Amygdala (tissue), 56 donors: ENCODE data around the gene KRTAP10-6.
"Not testable (repeated sequence)": the region's sequence is repeated elsewhere in the genome, so short reads cannot be mapped to it uniquely, and the experiment has no call there.

Source experiments
- DNase-seq, 56 donors: peaks; one replicate each; lab custom pipeline; 2025; lab: John Stamatoyannopoulos, UW

The KRTAP10-6 gene, protein sequence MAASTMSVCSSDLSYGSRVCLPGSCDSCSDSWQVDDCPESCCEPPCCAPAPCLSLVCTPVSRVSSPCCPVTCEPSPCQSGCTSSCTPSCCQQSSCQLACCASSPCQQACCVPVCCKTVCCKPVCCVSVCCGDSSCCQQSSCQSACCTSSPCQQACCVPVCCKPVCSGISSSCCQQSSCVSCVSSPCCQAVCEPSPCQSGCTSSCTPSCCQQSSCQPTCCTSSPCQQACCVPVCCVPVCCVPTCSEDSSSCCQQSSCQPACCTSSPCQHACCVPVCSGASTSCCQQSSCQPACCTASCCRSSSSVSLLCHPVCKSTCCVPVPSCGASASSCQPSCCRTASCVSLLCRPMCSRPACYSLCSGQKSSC

GRCh38 chr21:44592446-44593311 lies at the start of gene KRTAP10-6:
TSS of gene KRTAP10-6 (minus strand) at chr21:44592505. CDS start at chr21:44592484, 21 bp downstream.
- no peak for DNase-seq

DNA sequence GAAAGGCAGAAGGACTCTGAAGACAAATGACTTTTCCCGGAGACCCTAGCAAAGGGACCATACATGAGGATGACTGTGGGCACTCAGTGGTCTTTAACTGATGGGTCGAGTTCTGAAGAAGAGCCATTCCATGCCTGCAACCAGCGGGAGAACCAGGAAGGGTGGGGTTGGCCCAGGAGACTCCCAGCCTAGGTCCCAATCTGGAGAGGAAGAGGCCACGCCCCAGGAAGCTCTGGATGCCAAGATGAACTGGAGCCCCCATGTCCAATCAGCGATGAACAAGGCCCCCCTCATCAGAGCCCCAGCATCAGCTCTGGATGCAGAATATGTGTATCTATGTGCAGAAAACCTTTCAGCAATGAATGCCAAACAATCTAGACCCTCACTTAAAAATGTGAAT lies 48.5 kb upstream of the KRTAP10-6 start:
- no peak for DNase-seq

DNA sequence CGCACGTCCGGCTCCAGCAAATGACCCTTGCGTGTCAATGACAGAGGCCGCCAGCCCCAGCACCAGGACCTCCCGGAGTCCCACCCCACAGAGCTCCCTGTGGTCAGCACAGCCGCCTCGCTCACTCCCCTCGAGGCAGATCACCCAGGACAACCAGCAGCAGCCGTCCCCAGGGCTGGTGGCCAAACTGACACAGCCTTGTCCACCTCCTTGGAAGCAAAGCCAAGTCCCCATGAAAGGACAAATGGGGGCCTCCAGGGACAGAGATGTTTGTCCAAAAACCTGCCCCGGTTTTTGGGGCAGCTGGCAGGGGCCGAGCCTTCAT lies 47.0 kb upstream of the KRTAP10-6 start:
- no peak for DNase-seq

DNA sequence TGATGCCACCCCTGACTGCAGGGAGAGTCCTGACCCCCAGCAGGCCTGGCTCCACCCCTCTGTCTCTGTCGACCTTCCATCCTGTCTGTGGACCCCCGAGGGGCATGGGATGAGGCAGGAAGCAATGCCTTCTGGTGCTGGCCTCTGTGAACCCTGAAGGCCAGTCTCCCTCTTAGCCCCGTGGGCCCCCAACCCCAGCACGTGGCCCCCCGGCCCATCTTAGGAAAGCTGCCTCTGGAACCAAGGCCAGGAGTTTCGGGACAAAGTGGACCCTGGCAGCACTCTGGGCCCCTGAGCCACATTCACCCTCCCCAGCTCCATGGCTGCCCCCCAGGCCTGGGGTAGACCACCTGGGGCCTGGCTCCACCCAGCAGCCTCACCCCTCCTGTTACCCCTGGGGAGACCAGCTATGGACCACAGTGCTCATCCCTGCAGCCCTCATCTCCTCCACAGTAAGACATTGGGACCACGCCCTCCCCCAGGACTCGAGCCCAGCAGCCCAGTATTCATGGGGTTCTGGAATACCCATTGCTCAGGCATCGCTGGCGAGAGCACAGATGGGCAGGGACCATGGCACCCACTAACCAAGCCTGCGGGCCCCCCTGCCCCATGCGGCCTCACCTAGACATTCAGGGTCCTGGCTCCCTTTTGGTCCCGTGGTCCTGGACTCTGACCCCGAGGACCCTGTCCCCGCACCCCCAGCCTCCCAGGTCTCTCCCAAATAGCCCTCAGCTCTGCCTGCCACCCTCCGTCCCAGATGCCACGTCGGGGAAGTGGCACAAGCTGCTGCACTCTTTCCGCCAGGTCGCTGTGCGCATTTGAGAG lies 46.4 kb upstream of the KRTAP10-6 start:
- DNase-seq, result not testable (repeated sequence)

- not testable (repeated sequence) for DNase-seq
These were observed 45.6 kb upstream of the KRTAP10-6 start for GRCh38 chr21:44637851-44638348.

- peak in 3 of 56 donors; percentile 12 to 26 (median 14) for DNase-seq
These were observed 44.9 kb upstream of the KRTAP10-6 start, which contains the start of gene KRTAP10-10 for GRCh38 chr21:44637018-44637850. TSS of gene KRTAP10-10 (plus strand) at chr21:44637356. CDS start at chr21:44637418, 62 bp downstream.

DNA sequence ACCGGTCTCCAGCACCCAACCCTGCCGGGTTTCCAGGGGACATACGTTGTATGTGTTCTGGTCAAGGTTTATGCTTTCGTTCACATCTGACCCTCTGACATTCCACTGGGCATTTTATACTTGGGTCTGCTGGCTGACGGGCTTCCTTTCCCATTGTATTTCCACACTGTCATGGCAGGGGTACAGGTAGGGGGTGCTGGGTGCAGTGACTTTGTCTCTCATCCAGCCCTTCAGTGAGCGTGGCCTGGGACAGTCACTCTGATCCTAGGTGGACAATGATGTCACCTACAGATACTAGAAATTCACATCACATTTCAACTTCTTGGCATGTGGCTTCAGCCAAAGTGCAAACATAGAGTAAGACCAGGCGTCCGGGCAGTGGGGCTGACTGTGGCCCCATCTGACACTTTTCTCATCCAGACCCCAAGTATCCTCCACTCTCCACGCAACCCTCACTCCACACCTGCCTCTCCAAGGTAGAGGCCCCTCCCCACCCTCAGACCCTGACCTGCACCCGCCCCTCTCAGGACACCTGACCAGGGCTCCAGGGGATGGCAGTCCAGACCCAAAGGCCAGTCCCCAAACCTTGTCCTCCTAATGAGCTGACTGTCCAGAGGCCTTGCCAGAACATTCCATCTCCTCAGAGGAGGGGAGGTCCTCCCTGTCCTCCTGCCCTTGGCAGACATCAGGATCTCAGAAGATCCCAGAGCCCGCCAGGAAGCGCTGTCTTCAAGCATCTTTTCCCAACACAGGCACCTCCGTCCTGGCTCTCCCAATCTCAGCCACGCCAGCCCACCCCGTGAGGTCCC lies 44.1 kb upstream of the KRTAP10-6 start:
- DNase-seq, result no peak

- DNase-seq, result no peak
These were observed 39.8 kb upstream of the KRTAP10-6 start for GRCh38 chr21:44632067-44632466.

DNA sequence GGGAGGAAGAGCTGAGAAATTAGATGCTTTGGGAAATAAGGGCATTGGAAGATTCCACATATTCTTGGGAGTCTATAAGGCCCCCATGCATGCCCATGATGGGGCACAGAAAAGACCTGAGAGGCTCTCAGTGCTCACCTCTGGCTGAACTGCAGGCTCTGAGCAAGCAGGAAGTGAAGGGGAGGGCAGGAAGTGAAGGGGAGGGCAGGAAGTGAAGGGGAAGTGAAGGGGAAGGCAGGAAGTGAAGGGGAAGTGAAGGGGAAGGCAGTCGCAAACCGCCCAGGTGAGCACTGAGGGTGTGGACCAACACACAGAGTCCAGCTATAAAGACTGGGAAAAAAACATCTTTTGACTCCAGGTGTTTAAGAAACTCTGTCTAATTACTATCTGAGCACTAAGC lies 38.1 kb upstream of the KRTAP10-6 start:
- no peak for DNase-seq

DNA sequence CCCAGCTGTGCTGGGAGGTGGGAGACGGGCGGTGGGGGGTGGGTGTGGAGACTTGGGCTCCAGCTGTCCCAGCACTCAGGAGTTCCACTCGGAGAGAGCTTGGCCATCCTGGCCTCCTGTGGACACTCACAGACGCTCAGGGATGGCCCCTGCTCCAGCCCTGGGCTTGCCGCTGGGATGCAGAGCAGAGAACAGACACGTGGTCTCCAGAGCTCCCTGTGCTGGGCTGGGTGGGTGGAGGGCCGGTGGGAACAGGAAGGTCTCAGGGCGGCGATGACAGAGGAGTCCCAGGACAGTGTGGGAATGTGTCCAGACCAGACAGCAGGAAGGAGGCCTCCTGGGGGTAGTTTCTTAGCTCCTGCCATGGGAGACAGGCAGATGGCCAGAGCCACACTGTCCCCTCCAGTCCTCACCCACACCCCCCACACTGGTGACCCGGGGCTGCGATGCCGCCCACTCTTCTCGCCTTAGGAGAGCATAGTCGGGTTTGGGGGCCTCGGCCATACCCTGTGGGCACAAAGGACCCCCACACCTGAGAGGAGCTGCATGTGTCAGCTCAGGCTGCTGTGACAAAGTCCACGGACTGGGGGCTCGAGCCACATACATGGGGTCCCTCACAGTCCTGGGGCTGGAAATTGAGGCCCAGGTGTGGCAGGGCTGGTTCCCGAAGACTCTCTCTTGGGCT lies 36.5 kb upstream of the KRTAP10-6 start:
- no peak for DNase-seq

DNA sequence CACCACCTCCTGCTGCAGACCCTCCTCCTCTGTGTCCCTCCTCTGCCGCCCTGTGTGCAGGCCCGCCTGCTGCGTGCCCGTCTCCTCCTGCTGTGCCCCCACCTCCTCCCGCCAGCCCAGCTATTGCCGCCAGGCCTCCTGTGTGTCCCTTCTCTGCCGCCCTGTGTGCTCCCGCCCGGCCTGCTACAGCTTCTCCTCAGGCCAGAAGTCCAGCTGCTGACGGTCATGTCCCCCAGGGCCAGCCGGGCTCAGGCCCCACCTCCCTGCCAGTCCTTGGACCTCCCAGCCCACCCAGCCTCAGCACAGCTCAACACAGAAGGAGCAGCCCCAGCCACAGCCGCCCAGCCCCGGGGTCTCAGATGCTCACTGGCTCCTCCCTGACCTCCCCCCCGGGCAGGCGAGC lies 35.5 kb upstream of the KRTAP10-6 start:
- DNase-seq, result not testable (repeated sequence)

GRCh38 chr21:44627181-44627822 lies 35.0 kb upstream of the KRTAP10-6 start:
- DNase-seq, result not testable (repeated sequence)

DNA sequence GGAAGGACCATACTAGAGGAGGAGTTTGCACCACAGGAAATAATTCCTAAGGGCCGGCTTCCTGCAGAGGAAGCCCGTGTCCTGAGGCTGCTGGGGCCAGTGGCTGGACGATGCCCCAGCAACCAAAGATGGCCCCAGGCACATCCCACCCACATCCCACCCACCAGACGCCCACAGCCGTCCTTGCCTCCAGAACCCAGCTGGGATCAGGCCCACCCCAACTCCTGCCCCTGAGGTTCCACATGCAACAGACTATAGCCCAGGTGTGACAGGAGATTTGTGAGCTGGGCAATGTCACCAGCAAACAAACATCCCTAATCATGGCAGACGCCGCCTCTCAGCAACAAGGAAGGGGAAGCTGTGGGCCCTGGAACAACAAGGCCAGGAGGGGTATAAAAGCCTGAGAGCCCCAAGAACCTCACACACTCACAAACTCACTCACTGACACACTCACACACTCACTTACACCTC lies 34.4 kb upstream of the KRTAP10-6 start, which contains the start of gene KRTAP10-9:
Gene KRTAP10-9, plus strand, starts transcription at position 421 of the 471 bp plus-strand sequence. CDS start 79 bp downstream, outside the sequence.
- DNase-seq, result no peak

DNA sequence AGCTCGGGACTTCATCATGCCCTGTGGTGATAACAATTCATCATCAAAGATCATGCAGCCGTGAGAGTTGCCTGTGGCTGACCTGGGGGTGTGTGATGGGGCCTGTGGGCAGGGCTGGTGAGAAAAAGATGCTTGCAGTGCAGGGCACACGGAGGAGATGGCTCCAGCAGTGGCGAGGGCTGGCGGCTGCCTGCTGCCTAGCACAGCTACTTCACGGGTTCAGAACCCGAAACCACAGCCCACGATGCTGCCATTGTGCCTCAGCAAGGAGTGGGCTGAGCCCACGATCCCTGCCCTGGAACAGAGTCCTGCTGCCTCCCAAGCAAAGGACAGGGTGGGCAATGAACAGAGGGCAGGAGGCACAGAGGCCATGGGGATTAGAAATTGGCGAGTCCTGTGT lies 34.0 kb upstream of the KRTAP10-6 start:
- DNase-seq, result no peak

DNA sequence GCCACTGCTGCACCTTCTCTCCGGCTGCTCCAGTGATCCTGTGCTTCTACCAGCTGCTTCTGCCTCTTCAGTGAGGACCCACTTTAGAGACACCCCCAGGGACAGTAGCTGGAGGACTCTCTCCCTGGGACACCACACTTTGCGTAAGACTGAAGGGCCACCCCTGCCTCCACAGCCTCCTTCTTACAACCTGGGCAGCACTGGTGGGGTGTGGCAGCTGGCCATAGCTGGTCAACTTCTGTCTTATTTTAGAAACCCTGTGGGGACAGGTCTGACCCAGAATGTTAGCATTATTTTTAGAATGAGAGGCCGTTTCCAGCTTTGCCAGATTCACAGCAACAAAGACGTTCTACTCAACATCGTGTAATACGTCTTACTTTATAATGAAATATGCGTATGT lies 33.5 kb upstream of the KRTAP10-6 start:
- DNase-seq, result no peak

GRCh38 chr21:44623575-44623974 lies 31.3 kb upstream of the KRTAP10-6 start:
- no peak for DNase-seq

DNA sequence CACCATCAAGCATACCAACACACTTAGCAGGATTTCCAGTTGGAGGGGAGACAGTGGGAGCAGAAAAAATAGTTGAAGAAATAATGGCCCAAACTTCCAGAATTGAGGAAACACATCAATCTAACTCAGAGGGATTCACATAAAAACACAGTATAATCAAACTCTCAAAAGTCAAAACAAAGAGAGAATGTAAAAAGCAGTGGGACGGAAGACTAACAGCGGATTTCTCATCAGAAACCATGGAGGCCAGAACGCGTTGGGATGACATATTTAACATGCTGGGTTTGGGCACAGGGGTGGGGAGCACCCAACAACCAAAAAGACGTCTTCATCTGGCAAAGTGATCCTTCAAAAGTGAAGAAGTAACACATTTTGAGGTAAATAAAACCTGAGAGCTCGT lies 27.6 kb upstream of the KRTAP10-6 start:
- DNase-seq, result no peak
